ENCODE measurements around the gene OGFOD3.
"Not testable (repeated sequence)": the region's sequence is repeated elsewhere in the genome, so short reads cannot be mapped to it uniquely, and the experiment has no call there.

OGFOD3 gene

GRCh38 chr17:82386255-82386831 is 32.0 kb downstream of the OGFOD3 start:
- DNase-seq, result no peak

- no peak for DNase-seq
These were observed 32.7 kb downstream of the OGFOD3 start for GRCh38 chr17:82385559-82386254.

- peak; percentile 79 for DNase-seq
These were observed 33.5 kb downstream of the OGFOD3 start for GRCh38 chr17:82384730-82385481.

- DNase-seq, result no peak
These were observed 34.2 kb downstream of the OGFOD3 start for GRCh38 chr17:82384051-82384729.

- no peak for DNase-seq
These were observed 35.0 kb downstream of the OGFOD3 start for GRCh38 chr17:82383411-82383810.

- DNase-seq, result no peak
These were observed 35.5 kb downstream of the OGFOD3 start for GRCh38 chr17:82382933-82383255.

- DNase-seq, result not testable (repeated sequence)
These were observed 36.0 kb downstream of the OGFOD3 start for GRCh38 chr17:82382220-82382932.

GRCh38 chr17:82381703-82382009 is 36.7 kb downstream of the OGFOD3 start:
- DNase-seq, result not testable (repeated sequence)

- DNase-seq, result no peak
These were observed 37.3 kb downstream of the OGFOD3 start for GRCh38 chr17:82380860-82381702.

- DNase-seq, result no peak
These were observed 39.7 kb downstream of the OGFOD3 start for GRCh38 chr17:82378741-82379021.

GRCh38 chr17:82377924-82378740 is 40.3 kb downstream of the OGFOD3 start:
- DNase-seq, result no peak

GRCh38 chr17:82377294-82377693 is 41.1 kb downstream of the OGFOD3 start:
- DNase-seq, result not testable (repeated sequence)

GRCh38 chr17:82376042-82376730 is 42.2 kb downstream of the OGFOD3 start:
- DNase-seq, result no peak

GRCh38 chr17:82375359-82376041 is 42.9 kb downstream of the OGFOD3 start:
- DNase-seq, result no peak

GRCh38 chr17:82374626-82375331 is 43.6 kb downstream of the OGFOD3 start:
- DNase-seq, result no peak

- no peak for DNase-seq
These were observed 44.4 kb downstream of the OGFOD3 start for GRCh38 chr17:82373731-82374625.

GRCh38 chr17:82373072-82373452 is 45.3 kb downstream of the OGFOD3 start:
- not testable (repeated sequence) for DNase-seq

- DNase-seq, result no peak
These were observed 45.9 kb downstream of the OGFOD3 start for GRCh38 chr17:82372249-82373071.

Measured in DMS153 (cell line).